ENCODE data around the gene SPINK4.

The SPINK4 gene

GRCh38 chr9:33260372-33260771, 20.4 kb downstream of the SPINK4 start:
- no peak for DNase-seq

- DNase-seq, result no peak
These were observed 23.4 kb downstream of the SPINK4 start for GRCh38 chr9:33263131-33264002.

DNA sequence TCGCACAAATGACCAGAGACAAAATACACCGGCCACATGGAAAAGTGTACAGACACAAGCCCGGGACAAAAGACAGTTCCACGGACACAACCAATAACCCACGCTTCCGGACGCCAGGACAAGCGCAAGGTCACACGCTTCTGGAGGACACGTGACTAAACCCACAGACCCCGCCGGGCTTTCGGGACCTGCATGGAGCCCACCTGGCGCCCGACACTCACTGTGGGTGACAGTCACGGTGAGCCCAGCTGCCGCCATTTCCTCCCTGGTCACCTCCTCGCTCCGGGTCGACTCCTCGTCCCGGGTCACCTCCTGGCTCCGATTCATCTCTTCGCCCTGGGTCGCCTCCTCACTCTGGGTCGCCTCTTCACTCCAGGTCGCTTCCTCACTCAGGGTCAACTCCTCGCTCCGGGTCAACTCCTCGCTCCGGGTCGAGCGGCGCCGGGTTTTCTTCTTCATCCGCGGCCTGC, 24.1 kb downstream of the SPINK4 start:
- DNase-seq, result no peak

GRCh38 chr9:33264473-33265177, 24.7 kb downstream of the SPINK4 start, which contains the start of the genes BAG1 and CHMP5:
Gene BAG1, minus strand, starts transcription at chr9:33264708.
Gene CHMP5, plus strand, starts transcription at chr9:33265049. Its CDS starts 30 bp downstream, at chr9:33265079.
- DNase-seq, result peak; percentile 99

GRCh38 chr9:33265211-33265865, 25.4 kb downstream of the SPINK4 start:
- no peak for DNase-seq

DNA sequence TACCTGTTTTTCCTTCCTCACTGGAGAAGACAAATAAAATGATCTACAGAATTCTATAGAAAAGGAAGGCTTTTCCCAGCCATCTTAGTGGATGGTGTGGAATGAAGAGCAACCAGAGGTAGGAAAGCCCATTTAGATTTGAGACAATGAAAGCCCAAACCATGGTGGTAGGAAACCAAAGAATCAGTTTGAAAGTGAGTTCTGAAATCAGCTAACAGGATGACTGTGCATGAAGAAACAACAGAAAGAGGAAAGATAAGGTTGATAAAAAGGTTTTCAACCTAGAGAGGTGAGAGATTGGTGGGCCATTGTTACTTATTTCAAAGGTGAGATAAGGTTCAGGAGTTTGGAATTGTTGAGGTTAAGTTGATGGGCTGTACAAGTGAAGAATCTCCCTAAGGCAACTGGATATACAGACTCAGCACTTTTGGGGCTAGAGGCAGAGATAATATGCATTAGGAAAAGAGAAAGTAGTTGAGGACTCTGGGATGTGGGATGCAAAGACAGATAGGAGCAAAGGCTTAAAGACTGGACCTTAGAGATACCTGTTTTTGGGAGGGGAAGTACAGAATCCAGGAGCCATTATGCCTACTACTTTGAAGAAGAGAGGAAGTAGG, 27.3 kb downstream of the SPINK4 start:
- no peak for DNase-seq

GRCh38 chr9:33270146-33270545, 30.2 kb downstream of the SPINK4 start:
- DNase-seq, result no peak

DNA sequence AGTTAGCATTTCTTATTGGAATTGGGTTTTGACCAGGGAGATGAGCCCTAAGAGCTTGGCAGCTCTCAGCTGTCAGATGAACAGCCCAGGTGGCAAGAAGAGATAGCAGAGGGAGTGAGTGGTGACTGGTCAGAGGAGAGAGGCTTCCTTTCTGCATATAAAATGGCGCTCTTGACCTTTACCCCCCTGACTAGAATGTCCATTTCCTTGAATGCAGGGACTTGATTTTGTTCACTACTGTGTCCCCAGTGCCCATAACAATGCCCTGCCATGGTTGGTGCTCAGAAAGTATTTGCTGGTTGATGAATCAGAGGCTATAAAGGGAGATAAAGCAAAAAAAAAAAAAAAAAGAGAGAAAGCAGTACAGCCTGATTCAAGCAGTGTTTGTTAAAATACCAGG, 32.1 kb downstream of the SPINK4 start:
- DNase-seq, result no peak

DNA sequence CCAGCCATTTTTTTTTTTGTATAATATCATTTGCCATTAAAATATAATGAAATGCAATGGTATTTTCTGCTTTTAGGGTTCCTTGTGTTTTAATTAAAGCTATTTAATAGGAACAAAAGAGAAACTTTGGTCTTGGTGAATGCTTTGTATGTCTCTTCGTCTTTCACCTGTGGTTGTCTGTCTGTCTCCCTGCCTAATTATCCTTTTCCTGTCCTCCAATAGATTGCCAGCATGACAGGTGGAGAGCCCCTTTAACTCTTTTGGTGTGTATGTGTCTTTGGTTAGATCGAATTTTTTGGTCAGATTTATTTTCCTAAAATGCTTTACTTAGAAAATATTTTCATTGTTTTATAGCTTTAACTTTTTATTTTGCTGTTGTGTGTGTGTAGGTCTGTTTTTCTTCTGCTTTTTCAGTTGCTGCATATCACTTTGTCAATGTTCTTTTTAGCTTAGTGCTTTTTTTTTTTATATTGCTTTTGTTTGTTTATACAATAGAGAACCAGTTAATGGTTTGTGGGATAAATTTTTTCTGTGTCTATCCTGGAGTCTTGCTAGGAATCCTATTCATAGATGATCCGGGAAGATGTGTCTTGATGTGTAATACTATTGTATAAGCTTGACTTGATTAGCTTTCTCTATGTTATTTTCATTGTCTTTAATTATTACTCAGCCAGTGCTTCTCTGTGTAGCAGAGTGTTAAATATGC, 33.5 kb downstream of the SPINK4 start:
- DNase-seq, result no peak

DNA sequence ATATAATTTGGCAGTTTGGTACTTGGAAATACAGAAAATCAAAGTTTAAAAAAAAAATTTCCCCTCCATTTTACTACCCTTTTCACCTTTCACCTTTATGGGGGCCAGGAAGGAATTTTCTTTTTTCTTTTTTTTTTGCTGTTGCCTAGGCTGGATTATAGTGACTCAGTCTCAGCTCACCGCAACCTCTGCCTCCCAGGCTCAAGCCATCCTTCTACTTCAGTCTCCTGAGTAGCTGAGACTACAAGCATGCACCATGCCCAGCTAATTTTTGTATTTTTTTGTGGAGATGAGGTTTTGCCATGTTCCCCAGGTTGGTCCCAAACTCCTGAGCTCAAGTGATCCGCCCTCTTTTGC, 34.0 kb downstream of the SPINK4 start:
- DNase-seq, result no peak

- no peak for DNase-seq
These were observed 37.5 kb downstream of the SPINK4 start for GRCh38 chr9:33277484-33277883.

DNA sequence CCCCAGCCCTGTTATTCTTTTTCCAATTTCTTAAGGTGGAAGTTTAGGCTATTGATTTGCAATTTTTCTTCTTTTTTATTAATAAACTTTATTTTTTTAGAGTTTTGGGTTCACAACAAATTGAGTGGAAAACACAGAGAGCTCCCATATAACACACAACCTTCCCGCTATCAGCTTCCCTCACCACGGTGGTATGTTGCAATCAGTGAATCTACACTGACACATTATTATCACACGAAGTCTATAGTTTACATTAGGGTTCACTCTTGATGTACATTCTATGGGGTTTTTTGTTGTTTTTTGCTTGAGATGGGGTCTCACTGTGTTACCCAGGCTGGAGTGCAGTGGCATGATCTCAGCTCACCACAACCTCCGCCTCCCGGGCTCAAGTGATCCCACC, 45.5 kb downstream of the SPINK4 start:
- no peak for DNase-seq

GRCh38 chr9:33287087-33287490, 47.1 kb downstream of the SPINK4 start:
- peak; percentile 71 for DNase-seq

DNA sequence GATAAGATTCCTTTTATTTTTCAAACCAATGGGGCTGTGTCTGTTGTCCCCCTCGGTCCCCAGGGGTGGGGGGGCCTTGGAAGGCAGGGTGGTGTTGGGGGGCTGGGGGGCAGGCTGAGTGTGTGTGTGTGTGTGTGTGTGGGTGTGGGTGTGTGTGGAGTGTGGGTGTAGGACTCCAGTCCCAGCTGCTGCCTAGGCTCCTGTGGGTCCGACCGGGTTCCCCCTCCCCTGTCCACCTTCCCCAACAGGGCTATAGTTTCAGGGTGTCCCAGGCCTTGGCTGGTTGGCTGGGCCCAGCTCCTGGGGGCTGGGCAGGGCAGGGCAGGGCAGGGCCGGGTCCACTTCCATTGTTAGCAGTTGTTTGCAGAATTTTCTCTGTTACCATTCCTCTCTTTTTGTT, 48.3 kb downstream of the SPINK4 start:
- DNase-seq, result no peak

GRCh38 chr9:33288828-33289483, 49.0 kb downstream of the SPINK4 start:
- DNase-seq, result no peak

DNA sequence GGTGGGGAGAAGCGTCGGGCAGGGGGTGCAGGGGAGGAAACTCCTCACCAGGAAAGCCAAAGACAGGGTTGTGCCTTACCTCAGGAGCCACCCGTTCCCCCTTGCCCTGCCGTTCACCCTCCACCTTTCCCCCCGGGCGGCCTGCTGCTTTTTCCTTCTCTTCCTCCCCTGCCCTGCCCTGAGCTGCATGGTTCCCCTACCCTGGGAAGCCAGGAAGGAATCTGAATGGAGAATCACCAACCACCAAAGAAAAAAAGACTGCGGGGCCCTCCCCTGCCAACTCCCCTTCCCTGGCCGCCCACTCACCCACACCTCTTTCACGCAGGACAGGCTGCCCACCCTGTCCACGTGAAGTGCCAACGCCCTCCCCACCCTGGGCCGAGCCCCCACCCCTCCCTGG, 49.5 kb downstream of the SPINK4 start:
- no peak for DNase-seq

DNA sequence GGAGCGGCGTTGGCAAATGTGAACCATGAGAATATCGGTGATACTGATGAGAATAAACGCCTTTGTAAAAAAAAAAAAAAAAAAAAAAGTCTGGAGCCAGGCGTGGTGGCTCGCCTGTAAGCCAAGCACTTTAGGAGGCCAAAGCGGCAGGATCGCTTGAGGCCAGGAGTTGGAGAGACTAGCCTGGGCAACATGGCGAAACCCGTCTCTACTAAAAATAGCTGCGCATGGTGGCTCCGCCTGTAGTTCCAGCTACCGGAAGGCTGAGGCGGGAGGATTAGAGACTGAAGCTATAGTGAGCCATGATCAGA, 49.9 kb downstream of the SPINK4 start:
- DNase-seq, result no peak

- DNase-seq, result peak; percentile 99
These were observed 50.5 kb downstream of the SPINK4 start, which contains the start of gene NFX1 for GRCh38 chr9:33290247-33291030. Gene NFX1, plus strand, starts transcription at chr9:33290516. Its CDS starts 57 bp downstream, at chr9:33290573.

- no peak for DNase-seq
These were observed 51.0 kb downstream of the SPINK4 start for GRCh38 chr9:33291031-33291397.

DNA sequence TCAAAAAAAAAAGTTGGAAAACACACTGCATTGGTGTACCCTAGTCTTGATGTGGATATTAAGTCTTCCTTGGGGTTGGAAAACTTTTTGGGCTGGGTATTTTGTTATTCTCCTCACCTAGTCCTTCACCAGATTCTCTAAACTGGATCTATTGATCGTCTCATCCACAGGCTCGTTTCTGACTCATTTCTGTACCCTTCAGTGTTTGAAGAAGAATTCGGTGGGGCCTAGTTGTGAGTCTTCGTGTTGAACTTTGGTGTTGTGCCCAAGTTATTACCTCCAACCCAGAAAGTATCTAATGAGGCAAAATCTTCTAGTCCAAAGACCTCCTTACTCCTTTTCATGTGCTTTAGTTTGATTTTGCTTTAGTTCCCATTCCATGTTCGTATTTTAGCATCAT, 51.9 kb downstream of the SPINK4 start:
- DNase-seq, result no peak

- no peak for DNase-seq
These were observed 53.8 kb downstream of the SPINK4 start for GRCh38 chr9:33293782-33294181.

Measured in fibroblast of upper back skin (primary cell).